Right atrium auricular region (tissue), 2 donors: ENCODE results near the gene VAV3. TPM values are rescaled to one million over a fixed set of nuclear protein-coding genes. Genes with fewer than 3 reads are reported as not detected.

Experiments used
- DNase-seq: peaks from one replicate; pipeline ENCODE4 v3.0.0-alpha.2; 2019; ENCODE audit warnings: low spot score
- H3K27ac ChIP-seq, 2 donors: fragments of 200-600 bp; sonication (generic); 1 replicate in 1 of 2; 2 replicates in 1 of 2; pipeline ENCODE4 v1.5.1; 2016 to 2019
- H3K27me3 ChIP-seq, 2 donors: fragments of 200-600 bp; sonication (generic); one replicate each; pipeline versions ENCODE4 v1.5.1 to v1.6.0; 2017 to 2019
- H3K36me3 ChIP-seq: fragments of 200-600 bp; sonication (generic); one replicate; pipeline ENCODE4 v1.5.1; 2016
- H3K4me1 ChIP-seq, 2 donors: fragments of 200-600 bp; sonication (generic); one replicate each; pipeline versions ENCODE4 v1.5.1 to v1.6.0; 2017 to 2019
- H3K4me3 ChIP-seq, 2 donors: fragments of 200-600 bp; sonication (generic); 1 replicate in 1 of 2; 2 replicates in 1 of 2; pipeline ENCODE4 v1.5.1; 2017 to 2019; ENCODE audit warnings: mild to moderate bottlenecking in 1 of 2, moderate library complexity in 1 of 2
- H3K9me3 ChIP-seq, 2 donors: fragments of 200-600 bp; sonication (generic); one replicate each; pipeline ENCODE4 v1.5.1; 2019
- total RNA-seq, 2 donors: library from RNA; depleted of rRNA; stranded (reverse); fragments of >200 nt; gene quantifications; one replicate each; pipeline ENCODE4 v1.1.0, GENCODE V29; 2016
- TF ChIP-seq, protein P1 (sequence below), 2 donors: fragments of 200-600 bp; sonication (generic); IDR thresholded peaks; one replicate each; pipeline ENCODE4 v1.5.1; 2019; ENCODE audit warnings: antibody characterized with exemption in 2 of 2

Gene VAV3
- total RNA-seq, 2 donors from 2014 or later = 2.0 to 2.8 TPM

DNA sequence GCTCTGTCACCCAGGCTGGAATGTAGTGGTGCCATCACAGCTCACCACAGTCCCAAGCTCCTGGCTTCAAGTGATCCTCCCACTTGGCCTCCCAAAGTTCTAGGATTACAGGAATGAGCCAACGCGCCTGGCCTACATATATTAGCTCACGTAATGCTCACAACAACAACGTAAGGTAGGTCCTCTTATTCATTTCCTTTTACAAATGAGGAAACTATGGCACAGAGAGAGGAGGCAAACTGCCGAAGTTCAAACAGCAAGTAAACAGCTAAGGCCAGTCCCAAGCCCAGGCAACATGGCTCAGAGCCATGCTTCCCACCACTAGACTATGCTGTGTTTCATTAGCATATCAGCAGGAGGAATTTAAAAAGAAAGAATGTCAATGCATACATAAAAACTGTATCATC lies 284.4 kb downstream of the VAV3 start:
- TF ChIP-seq, protein P1, sequence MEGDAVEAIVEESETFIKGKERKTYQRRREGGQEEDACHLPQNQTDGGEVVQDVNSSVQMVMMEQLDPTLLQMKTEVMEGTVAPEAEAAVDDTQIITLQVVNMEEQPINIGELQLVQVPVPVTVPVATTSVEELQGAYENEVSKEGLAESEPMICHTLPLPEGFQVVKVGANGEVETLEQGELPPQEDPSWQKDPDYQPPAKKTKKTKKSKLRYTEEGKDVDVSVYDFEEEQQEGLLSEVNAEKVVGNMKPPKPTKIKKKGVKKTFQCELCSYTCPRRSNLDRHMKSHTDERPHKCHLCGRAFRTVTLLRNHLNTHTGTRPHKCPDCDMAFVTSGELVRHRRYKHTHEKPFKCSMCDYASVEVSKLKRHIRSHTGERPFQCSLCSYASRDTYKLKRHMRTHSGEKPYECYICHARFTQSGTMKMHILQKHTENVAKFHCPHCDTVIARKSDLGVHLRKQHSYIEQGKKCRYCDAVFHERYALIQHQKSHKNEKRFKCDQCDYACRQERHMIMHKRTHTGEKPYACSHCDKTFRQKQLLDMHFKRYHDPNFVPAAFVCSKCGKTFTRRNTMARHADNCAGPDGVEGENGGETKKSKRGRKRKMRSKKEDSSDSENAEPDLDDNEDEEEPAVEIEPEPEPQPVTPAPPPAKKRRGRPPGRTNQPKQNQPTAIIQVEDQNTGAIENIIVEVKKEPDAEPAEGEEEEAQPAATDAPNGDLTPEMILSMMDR (IDR thresholded peaks at IDR 0.05) = no peak
- H3K27ac ChIP-seq = no peak overlapping the region
- no peaks in the 10 kb centered on the region for H3K27me3 ChIP-seq
- no peak for DNase-seq
- H3K4me1 ChIP-seq = no peaks in the 10 kb centered on the region
- no peaks in the 10 kb centered on the region for H3K9me3 ChIP-seq
- H3K36me3 ChIP-seq = no peaks in the 10 kb centered on the region
- H3K4me3 ChIP-seq = no peak overlapping the region

DNA sequence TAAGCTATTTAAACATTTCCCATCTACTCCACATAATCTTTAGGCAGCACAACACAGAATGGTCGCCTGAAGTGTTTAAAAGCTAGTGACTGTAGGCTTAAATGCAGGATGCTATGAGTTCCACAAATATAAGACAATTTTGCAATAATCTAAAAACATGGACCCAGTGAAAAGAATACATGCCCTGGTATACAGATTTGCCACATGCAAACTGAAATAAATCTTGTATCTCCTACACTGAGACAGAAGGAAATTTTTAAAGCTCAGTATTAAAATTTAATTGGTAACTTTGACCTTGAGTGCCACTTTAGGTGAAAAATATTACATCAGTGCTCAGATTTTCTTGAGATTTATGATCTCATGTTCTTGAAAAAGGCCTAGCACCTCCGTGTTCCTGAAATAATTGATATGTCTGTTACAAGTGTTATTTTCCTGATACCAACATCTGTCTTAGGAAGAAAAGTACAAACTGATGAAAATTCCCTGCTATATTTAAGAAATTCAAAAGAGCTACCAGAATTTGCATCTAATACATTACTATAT lies 285.5 kb downstream of the VAV3 start:
- Histone ChIP-seq H3K4me3 (no peak overlapping the region), H3K9me3 (peaks cover 0 to 8% of the 10 kb centered on the region in 2 donors), H3K27me3 (no peaks in the 10 kb centered on the region), H3K36me3 (no peaks in the 10 kb centered on the region), H3K27ac (no peak overlapping the region), H3K4me1 (no peaks in the 10 kb centered on the region)
- TF ChIP-seq, protein P1 (IDR thresholded peaks at IDR 0.05) = no peak
- no peak for DNase-seq

DNA sequence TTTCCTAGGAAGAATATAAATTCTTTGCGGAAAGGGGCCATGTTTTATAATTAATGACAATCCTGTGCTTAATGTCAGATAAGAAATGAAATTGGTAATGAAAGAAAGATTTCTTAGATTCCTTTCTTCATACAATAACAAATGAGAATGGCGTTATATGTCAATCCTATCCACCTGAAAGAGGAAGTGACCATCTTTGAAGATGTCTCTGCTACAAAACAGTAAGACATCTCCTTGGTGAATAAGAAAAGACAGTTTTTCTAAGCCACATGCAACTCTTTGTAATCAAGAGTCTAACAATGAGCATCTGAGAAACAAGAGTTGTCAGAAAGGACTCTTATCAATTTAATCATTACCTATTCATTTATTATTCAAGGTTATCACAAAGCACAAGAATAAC lies 286.0 kb downstream of the VAV3 start:
- no peaks in the 10 kb centered on the region for H3K36me3 ChIP-seq
- H3K4me3 ChIP-seq = no peak overlapping the region
- no peak overlapping the region for H3K27ac ChIP-seq
- no peaks in the 10 kb centered on the region for H3K27me3 ChIP-seq
- DNase-seq = no peak
- H3K9me3 ChIP-seq = peaks cover 0 to 10% of the 10 kb centered on the region in 2 donors
- H3K4me1 ChIP-seq = no peaks in the 10 kb centered on the region
- TF ChIP-seq, protein P1 (IDR thresholded peaks at IDR 0.05) = no peak

DNA sequence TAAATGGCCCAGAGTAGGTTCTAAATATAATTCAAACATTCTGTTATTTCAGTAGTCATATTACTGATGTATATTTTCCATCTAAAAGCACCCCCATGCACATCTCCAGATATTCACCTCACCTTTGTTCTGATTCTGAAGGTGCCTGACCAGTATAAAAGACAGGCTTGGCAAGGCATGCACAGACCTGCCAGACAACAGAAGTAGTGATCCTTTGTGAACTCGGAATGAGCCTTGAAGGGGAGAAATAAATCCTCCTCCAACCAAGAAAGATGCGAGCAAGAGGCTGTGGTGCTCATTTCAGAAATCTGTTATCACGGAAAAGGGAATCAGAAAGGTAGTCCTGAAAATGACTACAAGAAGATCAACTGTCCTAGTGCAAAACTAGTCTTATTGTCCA lies 287.3 kb downstream of the VAV3 start:
- TF ChIP-seq, protein P1 (IDR thresholded peaks at IDR 0.05) = no peak
- Histone ChIP-seq H3K4me1 (no peaks in the 10 kb centered on the region), H3K27me3 (no peaks in the 10 kb centered on the region), H3K27ac (no peak overlapping the region), H3K4me3 (no peak overlapping the region), H3K36me3 (no peaks in the 10 kb centered on the region), H3K9me3 (peaks cover 0 to 10% of the 10 kb centered on the region in 2 donors)
- DNase-seq = no peak

DNA sequence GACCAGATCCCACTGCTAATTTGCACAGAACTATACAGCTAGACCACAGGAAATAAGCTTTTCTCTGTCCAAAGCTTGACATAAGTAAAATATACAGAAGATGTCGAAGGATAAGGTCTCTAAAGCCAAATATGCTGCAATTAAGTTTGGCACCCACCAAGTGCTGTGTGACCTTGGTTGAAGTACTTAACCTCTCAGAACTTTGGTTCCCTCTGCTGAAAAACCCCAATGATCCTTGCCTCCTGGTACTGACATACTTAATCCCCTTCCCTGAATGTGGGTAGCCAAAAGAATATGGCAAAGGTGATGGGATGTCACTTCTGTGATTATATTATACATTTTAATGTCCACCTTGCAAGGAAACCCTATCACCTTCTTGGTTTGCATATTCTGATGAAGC lies 290.5 kb downstream of the VAV3 start:
- H3K9me3 ChIP-seq = peaks cover 0 to 10% of the 10 kb centered on the region in 2 donors
- no peaks in the 10 kb centered on the region for H3K4me1 ChIP-seq
- no peaks in the 10 kb centered on the region for H3K27me3 ChIP-seq
- no peaks in the 10 kb centered on the region for H3K36me3 ChIP-seq
- H3K4me3 ChIP-seq = no peak overlapping the region
- TF ChIP-seq, protein P1 (IDR thresholded peaks at IDR 0.05) = no peak
- DNase-seq = no peak
- H3K27ac ChIP-seq = no peak overlapping the region

DNA sequence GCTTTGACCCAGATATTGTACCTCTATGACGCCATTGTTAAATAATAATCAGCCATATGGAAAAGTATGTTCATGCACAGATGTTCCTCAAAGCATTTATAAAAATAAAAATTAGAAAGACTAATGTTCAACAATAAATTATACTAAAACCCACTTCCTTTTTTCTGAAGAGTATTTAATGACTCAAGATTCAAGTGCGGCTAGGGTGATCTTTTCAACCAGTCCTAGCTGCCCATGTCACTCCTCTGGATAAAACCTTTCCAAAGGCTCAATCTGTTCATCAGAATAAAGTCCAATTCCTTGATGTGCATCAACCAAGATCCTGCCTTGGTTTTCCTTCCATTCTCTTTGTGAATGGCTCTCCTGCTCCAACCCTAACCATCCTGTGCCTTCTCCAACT lies 292.0 kb downstream of the VAV3 start:
- H3K4me1 ChIP-seq = no peaks in the 10 kb centered on the region
- H3K9me3 ChIP-seq = peaks cover 0 to 10% of the 10 kb centered on the region in 2 donors

More for the DNA sequence above, 292.0 kb downstream of the VAV3 start:
- TF ChIP-seq, protein P1 (IDR thresholded peaks at IDR 0.05) = no peak
- H3K36me3 ChIP-seq = no peaks in the 10 kb centered on the region
- DNase-seq = no peak
- no peaks in the 10 kb centered on the region for H3K27me3 ChIP-seq
- H3K4me3 ChIP-seq = no peak overlapping the region
- H3K27ac ChIP-seq = no peak overlapping the region
